Measurements from ENCODE around the gene GATM.
"Not testable (repeated sequence)": the region's sequence is repeated elsewhere in the genome, so short reads cannot be mapped to it uniquely, and the experiment has no call there.

Gene GATM

GRCh38 chr15:45389351-45389750 lies 11.0 kb upstream of the GATM start:
- no peak for DNase-seq (ENCODE audit: low spot score)

GRCh38 chr15:45387380-45388007 lies 9.2 kb upstream of the GATM start:
- DNase-seq (ENCODE audit: low spot score): no peak

- DNase-seq (ENCODE audit: low spot score): no peak
Observed at GRCh38 chr15:45386974-45387373, 8.6 kb upstream of the GATM start.

- DNase-seq (ENCODE audit: low spot score): no peak
Observed at GRCh38 chr15:45386420-45386819, 8.1 kb upstream of the GATM start.

- no peak for DNase-seq (ENCODE audit: low spot score)
Observed at GRCh38 chr15:45385590-45385989, 7.2 kb upstream of the GATM start.

- DNase-seq (ENCODE audit: low spot score): no peak
Observed at GRCh38 chr15:45384700-45385099, 6.4 kb upstream of the GATM start.

GRCh38 chr15:45378913-45379262 lies 544 bp upstream of the GATM start:
- no peak for DNase-seq (ENCODE audit: low spot score)

GRCh38 chr15:45377609-45378148 lies 665 bp downstream of the GATM start:
- DNase-seq (ENCODE audit: low spot score): no peak

GRCh38 chr15:45376967-45377608 lies 1.3 kb downstream of the GATM start:
- DNase-seq (ENCODE audit: low spot score): no peak

- DNase-seq (ENCODE audit: low spot score): no peak
Observed at GRCh38 chr15:45376300-45376928, 1.9 kb downstream of the GATM start.

- DNase-seq (ENCODE audit: low spot score): no peak
Observed at GRCh38 chr15:45375836-45376235, 2.5 kb downstream of the GATM start.

- no peak for DNase-seq (ENCODE audit: low spot score)
Observed at GRCh38 chr15:45373976-45374375, 4.4 kb downstream of the GATM start.

- no peak for DNase-seq (ENCODE audit: low spot score)
Observed at GRCh38 chr15:45372041-45372995, 6.0 kb downstream of the GATM start.

GRCh38 chr15:45371546-45371945 lies 6.8 kb downstream of the GATM start:
- DNase-seq (ENCODE audit: low spot score): no peak

GRCh38 chr15:45370042-45370441 lies 8.3 kb downstream of the GATM start:
- not testable (repeated sequence) for DNase-seq (ENCODE audit: low spot score)

- DNase-seq (ENCODE audit: low spot score): not testable (repeated sequence)
Observed at GRCh38 chr15:45367222-45367621, 11.1 kb downstream of the GATM start.

GRCh38 chr15:45364271-45364670 lies 14.1 kb downstream of the GATM start:
- DNase-seq (ENCODE audit: low spot score): no peak

GRCh38 chr15:45363801-45364200 lies 14.5 kb downstream of the GATM start:
- no peak for DNase-seq (ENCODE audit: low spot score)

GRCh38 chr15:45363334-45363733 lies 15.0 kb downstream of the GATM start:
- no peak for DNase-seq (ENCODE audit: low spot score)

GRCh38 chr15:45362419-45362818 lies 15.9 kb downstream of the GATM start:
- no peak for DNase-seq (ENCODE audit: low spot score)

- no peak for DNase-seq (ENCODE audit: low spot score)
Observed at GRCh38 chr15:45361878-45362277, 16.5 kb downstream of the GATM start.

- DNase-seq (ENCODE audit: low spot score): no peak
Observed at GRCh38 chr15:45355860-45356259, 22.5 kb downstream of the GATM start.

Measured in kidney capillary endothelial cell (primary cell).